Gastroesophageal sphincter (tissue), 4 donors: ENCODE data around the gene SESN3. TPM values are rescaled to one million over a fixed set of nuclear protein-coding genes. Genes with fewer than 3 reads are reported as not detected.

ENCODE experiments used
- ATAC-seq: fragments of 150-250 bp; one replicate; pipeline ENCODE4 v1.9.1; 2016; ENCODE audit warnings: mild to moderate bottlenecking, moderate library complexity
- H3K27ac ChIP-seq, 4 donors: fragments of 200-600 bp; sonication (generic) in 3 of 4; 1 replicate in 3 of 4; 2 replicates in 1 of 4; pipeline ENCODE4 v1.5.1; 2016 to 2019
- H3K27me3 ChIP-seq: fragments of 200-600 bp; sonication (generic); one replicate; pipeline ENCODE4 v1.5.1; 2019
- H3K36me3 ChIP-seq, 2 donors: fragments of 200-600 bp; sonication (generic); one replicate each; pipeline ENCODE4 v1.5.1; 2019; ENCODE audit warnings: control low read depth in 1 of 2
- H3K4me1 ChIP-seq, 3 donors: fragments of 200-600 bp; sonication (generic); 1 replicate in 2 of 3; 2 replicates in 1 of 3; pipeline ENCODE4 v1.5.1; 2016 to 2019; ENCODE audit warnings: control low read depth in 2 of 3
- H3K4me3 ChIP-seq, 2 donors: fragments of 200-600 bp; sonication (generic); one replicate each; pipeline ENCODE4 v1.5.1; 2019; ENCODE audit warnings: mild to moderate bottlenecking in 1 of 2, moderate library complexity in 1 of 2
- H3K9me3 ChIP-seq, 3 donors: fragments of 200-600 bp; sonication (generic); one replicate each; pipeline ENCODE4 v1.5.1; 2017 to 2019; ENCODE audit warnings: control low read depth in 2 of 3
- EP300 ChIP-seq: sonication (generic); formaldehyde crosslinking; IDR thresholded peaks from one replicate; pipeline ENCODE4 v1.6.1; 2017; ENCODE audit warnings: antibody characterized with exemption, mild to moderate bottlenecking
- POLR2A ChIP-seq, 2 donors: fragments of 450-650 bp; IDR thresholded peaks; one replicate each; pipeline ENCODE4 v1.6.1; 2017; ENCODE audit warnings: antibody characterized with exemption in 2 of 2, mild to moderate bottlenecking in 2 of 2, moderate library complexity in 1 of 2
- POLR2AphosphoS5 ChIP-seq: sonication (generic); formaldehyde crosslinking; IDR thresholded peaks from one replicate; pipeline ENCODE4 v1.6.1; 2017; ENCODE audit warnings: antibody characterized with exemption
- WGBS, 2 donors: methylation state at CpG; one replicate each; pipeline ENCODE4 v1.1.5; 2018; ENCODE audit warnings: low coverage in 1 of 2; 5-methylcytosine and 5-hydroxymethylcytosine counted together
- total RNA-seq, 4 donors: library from RNA; depleted of rRNA; stranded (reverse); fragments of >200 nt; gene quantifications; one replicate each; pipeline ENCODE4 v1.1.0, GENCODE V29; 2016
- TF ChIP-seq, protein P1 (sequence below), 4 experiments: fragments of 200-600 bp in 2 of 4; fragments of 450-650 bp in 2 of 4; sonication (generic) in 1 of 4; IDR thresholded peaks; one replicate each; pipeline ENCODE4 v1.5.1; 2017 to 2019; ENCODE audit warnings: antibody characterized with exemption in 4 of 4, mild to moderate bottlenecking in 2 of 4, moderate library complexity in 2 of 4

SESN3 gene
- total RNA-seq, 4 donors from 2014 or later = 24.5 to 32.8 (median 28.8) TPM

DNA sequence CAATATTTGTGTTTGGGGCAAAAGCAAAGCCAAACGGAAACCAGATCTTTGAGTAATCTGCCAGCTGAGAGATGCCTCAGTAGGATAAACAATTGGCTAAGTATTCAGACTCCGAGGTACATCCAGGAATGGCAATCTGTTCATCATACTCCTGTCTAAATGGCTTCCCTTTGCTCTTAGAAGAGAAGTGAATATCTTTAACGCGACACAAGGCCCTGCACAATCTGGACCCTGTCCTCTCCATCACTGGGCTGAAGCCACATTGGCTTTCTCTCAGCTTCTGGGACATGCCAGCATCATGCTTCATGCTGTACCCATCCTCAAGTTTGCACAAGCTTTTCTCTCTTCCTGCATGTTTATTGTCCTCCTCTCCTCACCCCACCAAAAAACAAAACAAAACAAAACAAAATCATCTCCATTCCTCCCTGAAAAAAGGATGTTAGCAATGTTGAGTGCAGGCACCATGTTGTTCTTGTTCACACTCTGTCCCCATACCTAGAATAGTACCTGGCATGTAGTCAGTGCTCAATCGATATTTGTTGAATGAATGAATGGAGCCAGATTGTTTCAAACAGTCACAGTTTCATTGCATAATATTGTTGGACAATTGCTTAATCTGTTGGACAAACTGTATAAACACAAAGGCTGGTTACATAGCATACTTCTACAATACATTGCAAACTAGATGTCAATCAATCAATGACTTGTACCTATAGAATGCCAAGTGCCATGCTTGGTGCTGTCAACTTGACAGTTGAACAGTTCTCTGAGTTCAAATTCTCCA is 38.2 kb upstream of the SESN3 start:
- Histone ChIP-seq H3K36me3 (no peaks in the 10 kb centered on the region), H3K27ac (no peak overlapping the region), H3K4me3 (no peak overlapping the region), H3K4me1 (peaks cover 0 to 13% (median 0%) of the 10 kb centered on the region in 3 donors), H3K9me3 (no peaks in the 10 kb centered on the region), H3K27me3 (no peaks in the 10 kb centered on the region)
- 74 to 87% methylated on average over 3 to 5 of the region's 5 CpGs for WGBS, 2 donors
- ATAC-seq = no peak
- TF ChIP-seq EP300 = no peak
- no peak for TF ChIP-seq POLR2AphosphoS5

DNA sequence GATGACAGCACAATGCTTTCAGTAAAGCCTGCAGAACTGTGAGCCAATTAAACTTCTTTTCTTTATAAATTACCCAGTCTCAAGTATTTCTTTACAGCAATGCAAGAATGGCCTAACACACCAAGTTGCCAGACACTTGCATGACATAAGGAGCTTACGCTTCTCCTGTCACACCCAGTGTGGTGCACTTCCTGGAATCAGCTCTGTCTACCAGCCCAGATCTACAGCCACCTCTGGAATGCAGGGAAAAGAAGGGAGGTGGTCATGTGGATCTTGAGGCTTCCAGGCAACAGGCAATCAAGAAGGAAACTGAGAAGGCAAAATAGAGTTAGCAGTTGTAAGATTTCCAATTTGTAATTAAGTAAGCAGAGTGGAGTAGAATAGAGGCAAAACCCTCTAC is 37.4 kb upstream of the SESN3 start:
- Histone ChIP-seq H3K36me3 (no peaks in the 10 kb centered on the region), H3K27me3 (no peaks in the 10 kb centered on the region), H3K4me3 (no peak overlapping the region), H3K9me3 (no peaks in the 10 kb centered on the region), H3K27ac (no peak overlapping the region), H3K4me1 (peaks cover 0 to 13% (median 0%) of the 10 kb centered on the region in 3 donors)
- TF ChIP-seq, protein P1, sequence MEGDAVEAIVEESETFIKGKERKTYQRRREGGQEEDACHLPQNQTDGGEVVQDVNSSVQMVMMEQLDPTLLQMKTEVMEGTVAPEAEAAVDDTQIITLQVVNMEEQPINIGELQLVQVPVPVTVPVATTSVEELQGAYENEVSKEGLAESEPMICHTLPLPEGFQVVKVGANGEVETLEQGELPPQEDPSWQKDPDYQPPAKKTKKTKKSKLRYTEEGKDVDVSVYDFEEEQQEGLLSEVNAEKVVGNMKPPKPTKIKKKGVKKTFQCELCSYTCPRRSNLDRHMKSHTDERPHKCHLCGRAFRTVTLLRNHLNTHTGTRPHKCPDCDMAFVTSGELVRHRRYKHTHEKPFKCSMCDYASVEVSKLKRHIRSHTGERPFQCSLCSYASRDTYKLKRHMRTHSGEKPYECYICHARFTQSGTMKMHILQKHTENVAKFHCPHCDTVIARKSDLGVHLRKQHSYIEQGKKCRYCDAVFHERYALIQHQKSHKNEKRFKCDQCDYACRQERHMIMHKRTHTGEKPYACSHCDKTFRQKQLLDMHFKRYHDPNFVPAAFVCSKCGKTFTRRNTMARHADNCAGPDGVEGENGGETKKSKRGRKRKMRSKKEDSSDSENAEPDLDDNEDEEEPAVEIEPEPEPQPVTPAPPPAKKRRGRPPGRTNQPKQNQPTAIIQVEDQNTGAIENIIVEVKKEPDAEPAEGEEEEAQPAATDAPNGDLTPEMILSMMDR (IDR thresholded peaks at IDR 0.05) = no peak
- TF ChIP-seq EP300 (no peak), POLR2AphosphoS5 (no peak), POLR2A (IDR thresholded peaks at IDR 0.05) (no peak)
- 60% methylated on average over 1 of the region's 1 CpG; no CpG with 5 or more reads in 1 of the 2 donors for WGBS, 2 donors
- ATAC-seq = no peak

DNA sequence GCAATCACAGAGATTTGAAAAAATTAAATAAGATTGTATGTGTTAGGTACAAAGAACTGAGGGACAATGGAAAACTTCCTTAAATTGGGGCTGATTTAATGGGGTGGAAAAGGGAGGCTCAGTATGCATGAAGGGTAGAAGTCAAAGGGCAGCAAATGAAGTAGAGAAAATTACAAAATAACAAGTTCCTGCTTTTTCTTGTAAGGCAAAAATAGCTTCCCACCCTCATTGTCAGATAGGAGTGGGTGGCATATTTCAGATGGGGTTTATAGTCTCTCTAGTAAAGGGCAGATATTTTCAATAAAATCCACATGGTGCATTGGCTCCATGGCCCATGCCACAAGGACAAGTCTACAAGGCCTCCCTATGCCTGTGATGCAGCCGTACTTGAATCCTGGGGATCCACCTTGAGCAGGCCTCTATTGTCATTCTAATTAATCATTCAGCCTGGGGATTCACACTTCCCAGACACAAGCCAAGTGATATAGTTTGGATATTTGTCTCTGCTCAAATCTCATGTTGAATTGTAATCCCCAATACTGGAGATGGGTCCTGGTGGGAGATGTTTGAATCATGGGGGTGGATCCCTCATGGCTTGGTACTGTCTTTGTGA is 36.7 kb upstream of the SESN3 start:
- Histone ChIP-seq H3K36me3 (no peaks in the 10 kb centered on the region), H3K4me1 (peaks cover 0 to 13% (median 0%) of the 10 kb centered on the region in 3 donors), H3K9me3 (no peaks in the 10 kb centered on the region), H3K27ac (peak overlapping the region in 1 of 4 donors; percentile 56), H3K4me3 (no peak overlapping the region), H3K27me3 (no peaks in the 10 kb centered on the region)
- TF ChIP-seq, protein P1 (IDR thresholded peaks at IDR 0.05) = no peak
- TF ChIP-seq POLR2A (IDR thresholded peaks at IDR 0.05) (no peak), POLR2AphosphoS5 (no peak), EP300 (no peak)
- no peak for ATAC-seq
- 46 to 100% methylated on average over 1 of the region's 1 CpG for WGBS, 2 donors

DNA sequence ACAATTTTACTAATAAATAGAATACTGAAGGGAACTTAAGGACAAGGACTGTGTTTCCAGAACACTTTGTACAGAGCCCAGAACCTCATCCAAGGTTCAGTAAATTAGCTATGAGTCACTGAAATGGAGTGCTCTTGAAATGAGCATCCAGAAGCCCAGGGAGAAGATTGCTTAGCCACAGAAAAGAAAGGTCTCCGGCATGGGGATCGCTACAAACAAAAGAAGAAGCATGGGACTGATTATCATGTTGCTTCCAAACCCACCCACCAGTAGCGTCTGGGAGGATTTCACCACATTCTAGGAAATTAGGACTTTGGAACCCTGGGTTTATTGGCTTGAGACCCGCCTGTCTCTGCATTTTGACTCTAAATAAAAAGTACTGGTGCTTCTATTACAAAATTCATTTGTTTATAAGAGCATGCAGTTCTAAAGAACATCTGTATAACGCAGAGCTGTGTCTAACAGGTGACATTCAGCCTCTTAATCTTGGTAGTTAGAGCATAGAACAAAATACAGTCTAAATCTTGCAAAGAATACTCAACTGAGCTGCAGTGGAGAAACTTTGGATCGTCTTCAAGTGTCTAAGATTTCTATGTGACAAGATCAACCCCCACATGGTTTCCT is 35.9 kb upstream of the SESN3 start:
- 66 to 85% methylated on average over 6 of the region's 6 CpGs for WGBS, 2 donors
- ATAC-seq = peak; percentile 90
- TF ChIP-seq EP300 (no peak), POLR2AphosphoS5 (peak; percentile 6), POLR2A (IDR thresholded peaks at IDR 0.05) (no peak)
- TF ChIP-seq, protein P1 (IDR thresholded peaks at IDR 0.05) = no peak
- Histone ChIP-seq H3K9me3 (no peaks in the 10 kb centered on the region), H3K27me3 (no peaks in the 10 kb centered on the region), H3K4me1 (peaks cover 0 to 13% (median 0%) of the 10 kb centered on the region in 3 donors), H3K27ac (peak overlapping the region; percentile 18 to 56 (median 48)), H3K4me3 (no peak overlapping the region), H3K36me3 (no peaks in the 10 kb centered on the region)

DNA sequence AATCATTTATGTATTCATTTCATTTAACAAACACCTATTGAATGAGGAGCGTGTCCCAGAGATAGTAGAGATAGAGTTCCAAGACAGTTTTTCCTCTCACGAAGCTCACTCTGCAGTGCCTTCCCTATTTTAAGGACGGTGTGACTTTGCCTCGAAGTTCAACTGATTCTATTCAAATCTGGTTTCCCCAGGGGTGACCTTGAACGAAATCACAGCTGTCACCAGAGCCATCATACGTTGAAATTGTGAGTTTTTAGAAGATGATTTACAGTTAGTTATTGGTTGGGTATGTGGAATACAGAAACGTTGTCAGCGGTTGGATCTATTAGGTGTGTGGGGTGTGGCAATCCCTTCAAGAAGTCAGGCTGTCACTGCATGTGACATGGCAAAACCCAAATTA is 33.9 kb upstream of the SESN3 start:
- H3K36me3 ChIP-seq = no peaks in the 10 kb centered on the region
- TF ChIP-seq, protein P1 (IDR thresholded peaks at IDR 0.05) = no peak
- TF ChIP-seq POLR2AphosphoS5 (no peak), POLR2A (IDR thresholded peaks at IDR 0.05) (no peak), EP300 (no peak)
- ATAC-seq = no peak
- no peak overlapping the region for H3K27ac ChIP-seq
- no peaks in the 10 kb centered on the region for H3K27me3 ChIP-seq
- peaks cover 0 to 13% (median 0%) of the 10 kb centered on the region in 3 donors for H3K4me1 ChIP-seq
- no peaks in the 10 kb centered on the region for H3K9me3 ChIP-seq
- 84% methylated on average over 8 of the region's 8 CpGs for WGBS, 2 donors
- no peak overlapping the region for H3K4me3 ChIP-seq
